Stimulated activated CD8-positive, alpha-beta memory T cell treated with anti-CD3 and anti-CD28 coated beads, Interleukin-12 subunit alpha, Interleukin-12 subunit beta, amount 100 ng/mL, for 4 hours (primary cell): ENCODE results near the gene VPS35L.

Experiments
- DNase-seq: peaks from one replicate; pipeline ENCODE4 v3.0.0-alpha.2; 2020; ENCODE audit warnings: low read depth

Gene VPS35L, protein sequence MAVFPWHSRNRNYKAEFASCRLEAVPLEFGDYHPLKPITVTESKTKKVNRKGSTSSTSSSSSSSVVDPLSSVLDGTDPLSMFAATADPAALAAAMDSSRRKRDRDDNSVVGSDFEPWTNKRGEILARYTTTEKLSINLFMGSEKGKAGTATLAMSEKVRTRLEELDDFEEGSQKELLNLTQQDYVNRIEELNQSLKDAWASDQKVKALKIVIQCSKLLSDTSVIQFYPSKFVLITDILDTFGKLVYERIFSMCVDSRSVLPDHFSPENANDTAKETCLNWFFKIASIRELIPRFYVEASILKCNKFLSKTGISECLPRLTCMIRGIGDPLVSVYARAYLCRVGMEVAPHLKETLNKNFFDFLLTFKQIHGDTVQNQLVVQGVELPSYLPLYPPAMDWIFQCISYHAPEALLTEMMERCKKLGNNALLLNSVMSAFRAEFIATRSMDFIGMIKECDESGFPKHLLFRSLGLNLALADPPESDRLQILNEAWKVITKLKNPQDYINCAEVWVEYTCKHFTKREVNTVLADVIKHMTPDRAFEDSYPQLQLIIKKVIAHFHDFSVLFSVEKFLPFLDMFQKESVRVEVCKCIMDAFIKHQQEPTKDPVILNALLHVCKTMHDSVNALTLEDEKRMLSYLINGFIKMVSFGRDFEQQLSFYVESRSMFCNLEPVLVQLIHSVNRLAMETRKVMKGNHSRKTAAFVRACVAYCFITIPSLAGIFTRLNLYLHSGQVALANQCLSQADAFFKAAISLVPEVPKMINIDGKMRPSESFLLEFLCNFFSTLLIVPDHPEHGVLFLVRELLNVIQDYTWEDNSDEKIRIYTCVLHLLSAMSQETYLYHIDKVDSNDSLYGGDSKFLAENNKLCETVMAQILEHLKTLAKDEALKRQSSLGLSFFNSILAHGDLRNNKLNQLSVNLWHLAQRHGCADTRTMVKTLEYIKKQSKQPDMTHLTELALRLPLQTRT

GRCh38 chr16:19555186-19555937 lies at the start of gene VPS35L:
Gene VPS35L (plus strand): TSS chr16:19555703. CDS start chr16:19555730, 27 bp downstream.
- DNase-seq: peak; percentile 94

DNA sequence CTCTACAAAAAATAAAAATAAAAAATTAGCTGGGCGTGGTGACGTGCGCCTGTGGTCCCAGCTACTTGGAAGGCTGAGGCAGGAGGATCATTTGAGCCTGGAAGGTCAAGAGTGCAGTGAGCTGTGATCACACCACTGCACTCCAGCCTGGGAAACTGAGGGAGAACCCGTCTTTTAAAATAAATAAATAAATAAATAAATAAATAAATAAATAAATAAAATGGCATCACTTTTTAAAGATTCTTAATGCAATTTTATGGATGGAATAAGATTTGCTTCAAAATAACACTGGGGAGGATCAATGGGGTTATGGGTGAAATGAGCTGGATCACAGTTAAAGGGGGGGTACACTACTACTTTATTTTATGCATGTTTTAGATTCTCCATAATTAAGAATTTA lies 48.5 kb upstream of the VPS35L start:
- no peak for DNase-seq

GRCh38 chr16:19507867-19508266 lies 47.6 kb upstream of the VPS35L start:
- DNase-seq: no peak

- DNase-seq: no peak
Measured at GRCh38 chr16:19512297-19512696, 43.2 kb upstream of the VPS35L start.

- DNase-seq: no peak
Measured at GRCh38 chr16:19513377-19514053, 42.0 kb upstream of the VPS35L start.

- no peak for DNase-seq
Measured at GRCh38 chr16:19515757-19516156, 39.7 kb upstream of the VPS35L start.

- DNase-seq: no peak
Measured at GRCh38 chr16:19517424-19518089, 37.9 kb upstream of the VPS35L start.

DNA sequence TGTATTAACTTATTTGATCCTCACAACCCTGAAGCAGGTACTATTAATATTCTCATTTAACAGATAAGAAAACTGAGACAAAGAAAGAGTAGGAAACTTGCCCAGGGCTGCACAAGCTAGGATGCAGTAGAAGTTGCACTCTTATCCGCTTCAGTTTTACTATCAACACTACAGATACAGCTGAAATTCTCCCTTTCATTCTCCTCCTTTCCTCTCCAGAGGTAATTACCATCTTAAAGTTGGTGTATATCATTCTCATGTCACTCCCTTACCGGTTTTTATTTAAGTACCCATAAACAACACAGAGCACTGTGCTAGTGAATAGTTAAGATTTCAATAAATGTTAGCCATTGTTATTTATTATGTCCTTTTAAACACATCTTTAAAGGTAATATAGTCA lies 37.1 kb upstream of the VPS35L start:
- DNase-seq: no peak

DNA sequence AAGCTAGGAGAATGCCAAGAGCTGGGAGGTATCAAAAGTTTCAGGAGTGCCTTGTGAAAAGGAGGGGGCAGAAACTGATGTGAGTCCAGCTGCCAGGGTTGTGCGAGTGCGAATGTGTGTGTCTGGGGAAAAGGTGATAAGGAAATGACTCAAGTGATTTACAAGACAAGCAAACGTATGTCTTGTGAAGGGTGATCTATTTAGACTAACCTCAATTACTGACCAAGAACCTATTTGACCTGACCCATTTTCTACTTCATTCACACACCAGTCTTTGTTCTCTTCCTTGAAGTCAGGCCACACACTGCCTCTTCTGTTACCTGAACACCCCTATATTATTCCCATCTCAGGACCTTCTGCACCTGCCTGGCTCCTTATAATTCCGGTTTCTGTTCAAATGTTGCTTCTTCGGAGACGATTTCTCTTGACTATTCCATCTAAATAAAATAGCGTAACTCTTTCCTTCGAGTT lies 34.6 kb upstream of the VPS35L start:
- DNase-seq: no peak

GRCh38 chr16:19521471-19522396 lies 33.8 kb upstream of the VPS35L start, which contains the start of gene GDE1:
Gene GDE1 (minus strand): TSS chr16:19522098. CDS start chr16:19521964, 134 bp downstream.
- peak; percentile 90 for DNase-seq

- DNase-seq: no peak
Measured at GRCh38 chr16:19522397-19522732, 33.1 kb upstream of the VPS35L start.

GRCh38 chr16:19522760-19523159 lies 32.7 kb upstream of the VPS35L start:
- no peak for DNase-seq

DNA sequence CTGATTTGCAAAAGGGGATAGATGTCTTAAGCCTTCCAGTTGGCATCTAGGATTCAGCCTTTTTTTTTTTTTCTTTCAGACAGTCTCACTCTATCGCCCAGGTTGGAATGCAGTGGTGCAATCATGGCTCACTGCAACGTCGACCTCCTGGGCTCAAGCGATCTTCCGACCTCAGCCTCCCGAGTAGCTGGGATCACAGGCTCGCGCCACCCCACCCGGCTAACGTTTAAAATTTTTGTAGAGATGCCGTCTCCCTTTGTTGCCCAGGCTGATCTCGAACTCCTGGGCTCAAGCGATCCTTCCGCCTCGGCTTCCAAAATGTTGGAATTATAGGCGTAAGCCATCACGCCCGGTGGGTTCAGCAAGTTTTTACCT lies 32.3 kb upstream of the VPS35L start:
- DNase-seq: no peak

DNA sequence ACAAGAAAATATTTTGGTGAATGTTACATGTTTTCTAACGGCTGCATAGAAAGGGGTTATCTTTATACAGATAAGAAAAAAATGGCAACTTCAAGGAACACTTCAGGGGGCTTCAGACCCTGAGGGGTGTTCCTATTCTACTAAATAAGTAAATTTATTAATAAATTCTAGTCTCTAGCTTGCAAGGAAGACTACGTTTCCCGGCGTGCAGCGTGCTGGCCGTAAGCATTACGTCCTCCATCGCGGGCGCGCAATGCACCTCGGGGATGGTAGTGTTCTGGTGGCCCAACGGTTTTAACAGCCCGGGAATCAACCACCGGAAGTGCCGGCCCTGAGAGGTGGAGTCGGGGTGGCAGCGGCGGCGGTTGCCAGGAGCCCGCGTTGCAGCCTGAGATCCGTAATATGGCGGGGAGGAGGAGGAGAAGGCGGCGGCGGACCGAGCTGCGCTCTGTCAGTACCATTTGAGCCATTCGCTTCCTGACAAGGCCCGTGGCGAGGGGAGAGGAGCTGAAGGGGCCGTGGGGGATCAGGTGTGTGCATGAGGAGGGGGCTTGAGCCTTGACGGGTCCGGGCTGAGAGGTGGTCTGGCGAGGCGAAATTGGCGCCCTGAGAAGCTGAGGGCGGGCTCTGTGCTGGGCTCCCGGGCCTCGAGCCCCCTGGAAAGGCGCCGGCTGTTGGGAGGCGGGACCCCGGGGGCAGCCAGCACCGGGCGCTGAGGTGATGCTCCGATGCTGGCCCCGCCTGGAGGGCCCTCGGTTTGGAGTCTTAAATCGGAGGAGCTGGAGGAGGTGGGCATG lies 31.7 kb upstream of the VPS35L start, which contains the start of gene CCP110:
CCP110 (plus strand) TSS at position 384 of the 797 bp plus-strand sequence. CDS start 3,940 bp downstream, outside the sequence.
- DNase-seq: peak; percentile 89

GRCh38 chr16:19524356-19524615 lies 31.2 kb upstream of the VPS35L start:
- DNase-seq: no peak

GRCh38 chr16:19524616-19525384 lies 30.7 kb upstream of the VPS35L start:
- DNase-seq: no peak

DNA sequence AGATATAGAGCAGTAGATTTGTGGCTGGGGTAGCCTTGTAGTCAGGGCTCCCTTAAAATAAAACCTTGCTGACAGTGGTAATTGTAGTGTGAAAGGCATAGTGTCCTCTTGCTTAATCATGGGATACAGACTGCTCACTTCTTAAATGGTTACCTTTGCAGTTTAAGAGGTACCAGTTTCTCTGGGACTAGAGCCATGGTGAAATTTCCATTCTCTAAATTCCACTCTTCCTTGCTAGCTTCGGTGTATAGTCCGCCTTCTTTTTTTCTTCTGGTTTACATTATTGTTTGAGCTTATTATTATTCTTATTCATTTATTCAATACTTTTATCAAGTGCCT lies 30.1 kb upstream of the VPS35L start:
- no peak for DNase-seq

DNA sequence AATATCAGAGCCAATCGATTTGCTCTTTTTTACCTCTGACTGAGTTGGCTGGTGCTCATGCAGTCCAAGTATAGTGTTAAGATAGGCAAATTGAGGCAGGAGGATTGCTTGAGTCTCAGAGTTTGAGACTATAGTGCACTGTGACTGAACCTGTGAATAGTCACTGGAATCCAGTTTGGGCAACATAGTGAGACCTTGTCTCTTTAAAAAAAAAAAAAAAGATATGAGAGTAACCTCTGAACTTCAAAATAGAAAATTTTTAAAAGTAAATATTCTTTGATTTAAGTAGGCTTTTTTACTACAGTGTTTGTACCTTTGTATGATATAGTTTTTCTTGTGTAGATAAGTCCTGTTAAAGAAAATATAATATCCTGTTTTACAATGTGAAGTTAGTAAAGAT lies 28.3 kb upstream of the VPS35L start:
- DNase-seq: no peak
